ENCODE results near the gene CILP.

The CILP gene

GRCh38 chr15:65146438-65146837 is 64.8 kb downstream of the CILP start:
- no peak for DNase-seq (ENCODE audit: low read depth, low spot score)
